ENCODE results near the gene LIPA.
"Not testable (repeated sequence)": the region's sequence is repeated elsewhere in the genome, so short reads cannot be mapped to it uniquely, and the experiment has no call there.

The LIPA gene

GRCh38 chr10:89171996-89172395, 79.6 kb downstream of the LIPA start:
- no peak for TF ChIP-seq CTCF (IDR thresholded peaks at IDR 0.05; ENCODE audit: extremely low read depth, missing control alignments)
- no peak for DNase-seq (ENCODE audit: low spot score)

- DNase-seq (ENCODE audit: low spot score): no peak
- TF ChIP-seq CTCF (IDR thresholded peaks at IDR 0.05; ENCODE audit: extremely low read depth, missing control alignments): no peak
Observed at GRCh38 chr10:89171263-89171872, 80.2 kb downstream of the LIPA start.

GRCh38 chr10:89168354-89168900, 83.1 kb downstream of the LIPA start:
- DNase-seq (ENCODE audit: low spot score): not testable (repeated sequence)

GRCh38 chr10:89167915-89168314, 83.7 kb downstream of the LIPA start:
- TF ChIP-seq CTCF (IDR thresholded peaks at IDR 0.05; ENCODE audit: extremely low read depth, missing control alignments): no peak
- no peak for DNase-seq (ENCODE audit: low spot score)

DNA sequence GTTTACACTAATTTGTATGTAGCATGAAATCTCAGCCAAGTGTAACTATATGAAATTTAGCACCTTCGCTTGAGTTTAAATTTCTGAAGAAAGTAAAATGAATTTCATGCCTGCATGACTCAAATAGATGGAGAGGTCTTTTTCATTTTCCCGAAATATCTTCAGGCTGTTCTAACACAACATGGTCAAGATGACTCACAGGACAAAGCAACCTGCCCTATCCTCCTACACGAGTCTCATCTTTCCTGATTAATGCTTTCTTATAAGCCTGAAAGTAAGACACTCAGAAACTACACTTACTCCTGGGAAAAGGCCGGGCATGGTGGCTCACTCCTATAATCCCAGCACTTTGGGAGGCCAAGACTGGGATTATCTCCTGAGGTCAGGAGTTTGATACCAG, 85.7 kb downstream of the LIPA start:
- no peak for DNase-seq (ENCODE audit: low spot score)
- no peak for TF ChIP-seq CTCF (IDR thresholded peaks at IDR 0.05; ENCODE audit: extremely low read depth, missing control alignments)

GRCh38 chr10:89164920-89165319, 86.7 kb downstream of the LIPA start:
- DNase-seq (ENCODE audit: low spot score): no peak
- no peak for TF ChIP-seq CTCF (IDR thresholded peaks at IDR 0.05; ENCODE audit: extremely low read depth, missing control alignments)

GRCh38 chr10:89164080-89164479, 87.5 kb downstream of the LIPA start:
- TF ChIP-seq CTCF (IDR thresholded peaks at IDR 0.05; ENCODE audit: extremely low read depth, missing control alignments): no peak
- DNase-seq (ENCODE audit: low spot score): no peak
